HG02938 (cell line): ENCODE results near the gene FA2H.
A peak's percentile ranks its signal among the peaks of the same experiment; 100 is the strongest.
"Not testable (repeated sequence)": the region's sequence is repeated elsewhere in the genome, so short reads cannot be mapped to it uniquely, and the experiment has no call there.

Source experiments
- ATAC-seq: cut with Tn5 transposase; IDR thresholded peaks from one replicate; pipeline ENCODE4 v1.9.1; 2021; ENCODE audit warnings: mild to moderate bottlenecking, moderate library complexity; ENCODE audit not compliant: unreplicated experiment

Gene FA2H

GRCh38 chr16:74774223-74775139, at the start of gene FA2H:
TSS of gene FA2H (minus strand) at chr16:74774820. CDS start at chr16:74774755, 65 bp downstream.
- peak; percentile 61 for ATAC-seq

DNA sequence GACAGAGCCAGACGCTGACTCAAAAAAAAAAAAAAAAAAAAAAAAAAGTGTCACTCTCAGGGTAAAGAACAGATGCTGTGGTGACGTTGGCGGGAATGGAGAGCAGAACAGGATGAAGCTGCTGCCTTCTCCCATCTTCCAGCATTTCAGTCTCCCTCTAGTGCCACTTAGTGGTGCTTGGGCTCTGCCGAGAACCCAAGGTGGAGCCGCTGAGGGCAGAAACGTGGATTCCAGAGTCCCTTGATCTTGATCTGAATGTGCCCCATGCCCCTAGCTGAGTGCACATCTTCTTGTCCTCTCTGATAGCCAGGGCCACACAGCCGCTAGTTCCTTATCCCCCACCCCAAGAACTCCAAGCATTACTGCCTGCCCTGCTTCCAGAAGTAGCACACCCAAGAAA, 43.2 kb upstream of the FA2H start:
- no peak for ATAC-seq

- peak; percentile 90 for ATAC-seq
Measured at GRCh38 chr16:74813109-74813641, 38.6 kb upstream of the FA2H start.

GRCh38 chr16:74811911-74812310, 37.3 kb upstream of the FA2H start:
- no peak for ATAC-seq

GRCh38 chr16:74811216-74811615, 36.6 kb upstream of the FA2H start:
- ATAC-seq = not testable (repeated sequence)

DNA sequence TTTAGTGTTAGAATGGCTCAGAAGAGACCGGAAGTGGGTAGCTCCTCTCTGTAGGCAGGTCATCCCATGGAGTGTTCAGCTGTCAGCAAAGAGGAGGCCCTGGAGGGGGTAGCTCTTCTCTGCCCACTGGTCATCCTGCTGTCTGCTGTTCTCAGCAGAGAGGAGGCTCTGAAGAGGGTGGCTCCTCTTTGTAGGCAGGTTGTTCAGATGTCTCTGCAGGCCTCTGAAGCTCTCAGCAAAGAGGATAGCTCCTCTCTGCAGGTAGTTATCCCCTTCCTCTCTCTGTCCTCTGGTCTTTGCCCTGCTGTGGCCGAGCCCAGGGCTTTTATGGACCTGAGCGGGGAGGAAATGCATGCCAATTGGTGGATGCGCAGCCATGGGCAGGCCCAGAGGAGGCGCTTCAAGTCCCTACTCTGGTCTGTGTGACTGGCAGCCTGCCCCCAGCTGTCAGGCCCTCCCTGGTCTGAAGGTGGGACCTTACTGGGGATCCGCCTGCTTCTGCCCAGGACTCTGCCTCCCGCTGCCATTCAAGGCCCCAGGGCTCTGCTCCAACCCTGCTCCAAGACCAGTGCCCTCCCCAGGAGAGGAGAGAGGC, 32.5 kb upstream of the FA2H start:
- no peak for ATAC-seq

- ATAC-seq = no peak
Measured at GRCh38 chr16:74800216-74800871, 25.7 kb upstream of the FA2H start.

DNA sequence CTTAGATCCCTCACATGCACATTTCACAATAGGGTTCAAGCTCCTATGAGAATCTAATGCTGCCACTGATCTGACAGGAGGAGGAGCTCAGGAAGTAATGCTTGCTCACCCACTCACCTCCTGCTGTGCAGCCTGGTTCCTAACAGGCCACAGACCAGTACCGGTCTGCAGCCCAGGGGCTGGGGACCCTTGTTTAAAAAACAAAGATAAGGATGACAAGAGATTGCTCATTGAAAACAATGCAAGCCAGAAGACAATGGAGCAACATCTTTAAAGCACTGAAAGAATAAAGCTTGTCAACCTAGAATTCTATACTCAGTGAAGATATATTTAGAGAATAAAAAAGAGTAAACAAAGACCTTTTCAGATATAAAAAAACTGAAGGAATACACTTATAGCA, 22.8 kb upstream of the FA2H start:
- no peak for ATAC-seq

DNA sequence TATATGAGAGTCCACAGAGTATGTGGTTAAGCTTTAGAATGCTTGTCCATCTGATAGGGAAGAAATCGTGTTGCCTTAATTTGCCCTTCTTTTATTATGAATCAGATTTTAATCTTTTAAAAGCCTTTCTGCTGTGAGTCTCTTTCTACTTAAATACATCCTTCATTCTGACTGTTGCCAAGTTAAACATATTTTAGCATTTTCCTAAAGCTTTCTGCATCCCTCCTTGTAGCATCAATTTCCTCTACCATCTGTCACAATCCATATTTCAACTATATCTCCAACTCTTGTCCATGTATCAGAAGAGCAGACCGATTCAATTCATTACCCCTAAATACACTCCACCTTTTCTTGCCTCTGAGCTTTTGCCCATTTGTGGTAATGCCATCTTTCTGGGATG, 20.5 kb upstream of the FA2H start:
- ATAC-seq = no peak

GRCh38 chr16:74794668-74795067, 20.0 kb upstream of the FA2H start:
- no peak for ATAC-seq

GRCh38 chr16:74793571-74793970, 19.0 kb upstream of the FA2H start:
- ATAC-seq = no peak

GRCh38 chr16:74792225-74792624, 17.6 kb upstream of the FA2H start:
- no peak for ATAC-seq

- ATAC-seq = not testable (repeated sequence)
Measured at GRCh38 chr16:74791749-74792148, 17.1 kb upstream of the FA2H start.

- no peak for ATAC-seq
Measured at GRCh38 chr16:74788108-74788507, 13.5 kb upstream of the FA2H start.

GRCh38 chr16:74785031-74785430, 10.4 kb upstream of the FA2H start:
- ATAC-seq = no peak

GRCh38 chr16:74778646-74779045, 4.0 kb upstream of the FA2H start:
- no peak for ATAC-seq

GRCh38 chr16:74776926-74777325, 2.3 kb upstream of the FA2H start:
- no peak for ATAC-seq

GRCh38 chr16:74775255-74775654, 635 bp upstream of the FA2H start:
- ATAC-seq = no peak

- ATAC-seq = no peak
Measured at GRCh38 chr16:74773446-74774222, 986 bp downstream of the FA2H start.

GRCh38 chr16:74771656-74772315, 2.8 kb downstream of the FA2H start:
- ATAC-seq = peak; percentile 65
